K562 (cell line): ENCODE data around the gene ISM1. TPM values are rescaled to one million over a fixed set of nuclear protein-coding genes. Genes with fewer than 3 reads are reported as not detected.

Source experiments
- ATAC-seq: fragments of 200-7000 bp; cut with Tn5 transposase; 3 replicates; pipeline ENCODE4 v1.9.1; 2020; ENCODE audit warnings: moderate library complexity
- BruUV-seq: library from RNA; stranded (reverse); fragments of 400-500 nt; replicated peaks from 2 replicates; lab custom pipeline; 2021; lab: Mats Ljungman, UMichigan
- CTCF ChIA-PET: fragments of 300-600 bp; formaldehyde crosslinking; extraction: SDS; loops from one replicate; lab custom pipeline; 2021; ENCODE audit warnings: low intra/inter-chr PET ratio; lab: Yijun Ruan, JAX
- POLR2A ChIA-PET: fragments of 300-600, 350-650 bp; sonication (Branson Sonifier 250); formaldehyde crosslinking; extraction: SDS; loops from one replicate; lab custom pipeline; 2021; ENCODE audit warnings: antibody characterized with exemption, inconsistent platforms; lab: Yijun Ruan, JAX
- DNase-seq, 4 experiments: peaks; one replicate each; pipeline versions ENCODE4 v3.0.0 to v3.0.0-alpha.2; 2011 to 2018; ENCODE audit warnings: low spot score in 3 of 4, mixed read lengths in 3 of 4; ENCODE audit errors: extremely low read depth in 1 of 4
- FAIRE-seq: peaks from 2 replicates; lab custom pipeline; 2011; peaks lifted over from hg19 to GRCh38; lab: Jason Lieb, UNC
- H2AFZ ChIP-seq: 2 replicates; pipeline ENCODE4 v1.6.0; 2011; ENCODE audit warnings: low read depth, low read length, control low read depth, inconsistent platforms
- H3K27ac ChIP-seq: fragments of 200-600 bp; 3 replicates; pipeline ENCODE4 v1.8.0; 2011; ENCODE audit warnings: low read depth, mild to moderate bottlenecking, control low read depth, inconsistent platforms, low read length, moderate library complexity, mixed read lengths; ENCODE audit errors: extremely low read depth
- H3K27me3 ChIP-seq, 2 experiments: fragments of 300-600 bp in 1 of 2; 2 replicates in 1 of 2; 3 replicates in 1 of 2; pipeline versions ENCODE4 v1.6.0 to v1.8.0; 2011; ENCODE audit warnings: inconsistent platforms in 2 of 2, low read length in 2 of 2, mild to moderate bottlenecking in 1 of 2, mixed read lengths in 1 of 2, moderate library complexity in 1 of 2; ENCODE audit not compliant: control insufficient read depth in 2 of 2, insufficient read depth in 2 of 2
- H3K36me3 ChIP-seq: fragments of 300-600 bp; 3 replicates; pipeline ENCODE4 v1.8.0; 2011; ENCODE audit warnings: mild to moderate bottlenecking, low read length, inconsistent platforms; ENCODE audit not compliant: control insufficient read depth, insufficient read depth
- H3K4me1 ChIP-seq, 2 experiments: fragments of 200-600 bp in 1 of 2; replicated peaks in 1 of 2; 2 replicates in 1 of 2; 3 replicates in 1 of 2; pipeline versions ENCODE4 v1.5.1 to v1.8.0; 2011; ENCODE audit warnings: inconsistent platforms in 2 of 2, low read length in 2 of 2, mild to moderate bottlenecking in 1 of 2, mixed read lengths in 1 of 2, moderate library complexity in 1 of 2; ENCODE audit not compliant: control insufficient read depth in 2 of 2, insufficient read depth in 2 of 2
- H3K4me2 ChIP-seq: 2 replicates; pipeline ENCODE4 v1.6.1; 2011; ENCODE audit warnings: low read length, control low read depth, inconsistent platforms, mixed read lengths; ENCODE audit not compliant: insufficient read depth
- H3K4me3 ChIP-seq: fragments of 200-600 bp; sonication (generic), shearing (Covaris generic); 2 replicates; pipeline ENCODE4 v1.5.1; 2016; ENCODE audit warnings: control low read depth, inconsistent platforms
- H3K79me2 ChIP-seq: fragments of 200-600 bp; 3 replicates; pipeline ENCODE4 v1.8.0; 2011; ENCODE audit warnings: low read length, inconsistent platforms; ENCODE audit not compliant: control insufficient read depth, insufficient read depth
- H3K9ac ChIP-seq, 2 experiments: 2 replicates each; pipeline versions ENCODE4 v1.6.0 to v1.6.1; 2011; ENCODE audit warnings: low read depth in 2 of 2, low read length in 2 of 2, control low read depth in 1 of 2, inconsistent platforms in 1 of 2, mild to moderate bottlenecking in 1 of 2, mixed read lengths in 1 of 2; ENCODE audit not compliant: insufficient read depth in 1 of 2
- H3K9me1 ChIP-seq: one replicate; pipeline ENCODE4 v1.6.0; 2011; ENCODE audit warnings: inconsistent platforms, mild to moderate bottlenecking, low read length, moderate library complexity; ENCODE audit not compliant: control insufficient read depth, insufficient read depth
- H3K9me3 ChIP-seq: replicated peaks from 2 replicates; pipeline ENCODE4 v1.5.1; 2011; ENCODE audit warnings: low read depth, low read length, inconsistent platforms; ENCODE audit not compliant: control insufficient read depth, insufficient read depth
- H4K20me1 ChIP-seq: replicated peaks from 2 replicates; pipeline ENCODE4 v1.6.1; 2011; ENCODE audit warnings: low read length, inconsistent platforms, mixed read lengths; ENCODE audit not compliant: control insufficient read depth, insufficient read depth
- ARNT ChIP-seq, 2 experiments: fragments of 450-650 bp; IDR thresholded peaks; 2 replicates each; pipeline ENCODE4 v1.6.1; 2016; ENCODE audit warnings: mild to moderate bottlenecking in 1 of 2
- E2F4 ChIP-seq: sonication (generic); formaldehyde crosslinking; IDR thresholded peaks from 2 replicates; pipeline ENCODE4 v1.8.0; 2022; ENCODE audit warnings: mild to moderate bottlenecking, low read depth, missing genetic modification reagents
- FOSL1 ChIP-seq: fragments of 200-800 bp; sonication (Bioruptor generic); conservative IDR thresholded peaks from 2 replicates; pipeline ENCODE4 v1.6.1; 2016; ENCODE audit warnings: missing genetic modification characterization, missing compliant biosample characterization
- GABPB2 ChIP-seq: fragments of 250-450 bp; sonication (Bioruptor Pico); conservative IDR thresholded peaks from 2 replicates; pipeline ENCODE4 v1.5.1; 2021; ENCODE audit warnings: mild to moderate bottlenecking
- GATA2 ChIP-seq: sonication (generic); formaldehyde crosslinking; IDR thresholded peaks from 2 replicates; pipeline ENCODE4 v1.4.0; 2020; ENCODE audit warnings: mild to moderate bottlenecking, missing genetic modification reagents
- HDAC1 ChIP-seq, 2 experiments: fragments of 450-650 bp; IDR thresholded peaks; 2 replicates each; pipeline ENCODE4 v1.6.1; 2016 to 2017; ENCODE audit warnings: inconsistent platforms in 1 of 2, mild to moderate bottlenecking in 1 of 2, moderate library complexity in 1 of 2
- MAZ ChIP-seq, 2 experiments: fragments of 450-650 bp in 1 of 2; sonication (generic) in 1 of 2; formaldehyde crosslinking; IDR thresholded peaks in 1 of 2; conservative IDR thresholded peaks in 1 of 2; 2 replicates each; pipeline versions ENCODE4 v1.4.0 to v1.5.0; 2020; ENCODE audit warnings: mild to moderate bottlenecking in 1 of 2, missing genetic modification reagents in 1 of 2
- NCOR1 ChIP-seq: fragments of 450-650 bp; IDR thresholded peaks from 2 replicates; pipeline ENCODE4 v1.6.1; 2016; ENCODE audit warnings: mild to moderate bottlenecking, moderate library complexity
- NFXL1 ChIP-seq: fragments of 450-650 bp; formaldehyde crosslinking; IDR thresholded peaks from 2 replicates; pipeline ENCODE4 v1.4.0; 2021; ENCODE audit warnings: mild to moderate bottlenecking
- ZNF277 ChIP-seq: fragments of 250-450 bp; sonication (Bioruptor Pico); IDR thresholded peaks from 2 replicates; pipeline ENCODE4 v1.8.0; 2022; ENCODE audit warnings: inconsistent platforms, mild to moderate bottlenecking, moderate library complexity, borderline replicate concordance
- ZNF318 ChIP-seq, 2 experiments: fragments of 450-650 bp; IDR thresholded peaks; 2 replicates each; pipeline ENCODE4 v1.6.1; 2016; ENCODE audit warnings: mild to moderate bottlenecking in 2 of 2, borderline replicate concordance in 1 of 2, low read depth in 1 of 2, moderate library complexity in 1 of 2
- WGBS: fragments of 100-300 bp; shearing (Covaris generic); methylation state at CpG from one replicate; pipeline ENCODE4 v1.1.6; 2016; ENCODE audit warnings: low coverage, mixed read lengths; ENCODE audit not compliant: insufficient coverage; ENCODE audit errors: missing lambda C conversion rate; 5-methylcytosine and 5-hydroxymethylcytosine counted together
- in situ Hi-C: fragments of 300-500 bp; cut with MboI; formaldehyde crosslinking; loops from 4 replicates; pipeline ENCODE4 v1.15.0; 2018; ENCODE audit warnings: inconsistent platforms, mixed read lengths
- intact Hi-C: fragments of 100-400 bp; cut with micrococcal nuclease; formaldehyde crosslinking; loops from 2 replicates; pipeline ENCODE4 v1.14.2; 2022
- polyA plus RNA-seq, 8 experiments: library from polyadenylated mRNA; depleted of rRNA in 4 of 8; stranded (reverse) in 5 of 8; unstranded in 3 of 8; fragments of >200 nt; fragmentation: Nextera tagmentation in 2 of 8; fragmentation: Illumina TruSeq in 1 of 8; extraction: Ambion mirVana in 2 of 8; extraction: Trizol in 1 of 8; gene quantifications; 2 replicates each; pipeline versions ENCODE4 v1.2.1 to v1.2.3, GENCODE V29; 2011 to 2014; ENCODE audit warnings: inconsistent platforms in 1 of 8, missing spikeins in 1 of 8
- total RNA-seq, 7 experiments: library from RNA; depleted of rRNA in 6 of 7; stranded (reverse); fragments of >200 nt in 6 of 7; fragmentation: Illumina TruSeq in 2 of 7; extraction: Trizol in 2 of 7; gene quantifications; 2 replicates each; pipeline versions ENCODE4 v1.2.1 to v1.2.3, GENCODE V29; 2011 to 2021; ENCODE audit warnings: low replicate concordance in 1 of 7

ISM1 gene
- total and polyA plus RNA-seq, 9 of the 15 experiments (the other 6 are each of a cell fraction or from before 2014, with no cell fraction given): not detected

GRCh38 chr20:13174402-13174801 lies 46.7 kb upstream of the ISM1 start:
- no peaks in the 10 kb centered on the region for H3K27me3 ChIP-seq
- DNase-seq (no peak), ATAC-seq (no peak), FAIRE-seq (no peak)
- in situ Hi-C loops (no loop called here), intact Hi-C loops (no loop called here)
- no TSS peak for BruUV-seq
- no peaks in the 10 kb centered on the region for H3K9me1 ChIP-seq
- 2% methylated on average over 7 of the region's 9 CpGs for WGBS
- no peaks in the 10 kb centered on the region for H4K20me1 ChIP-seq
- H3K79me2 ChIP-seq: no peaks in the 10 kb centered on the region
- no peaks in the 10 kb centered on the region for H3K36me3 ChIP-seq
- no peaks in the 10 kb centered on the region for H3K4me1 ChIP-seq
- CTCF ChIA-PET: no interaction called here
- no peak overlapping the region for H3K4me3 ChIP-seq
- no peak overlapping the region for H3K4me2 ChIP-seq
- no peak overlapping the region for H3K9ac ChIP-seq
- no peak overlapping the region for H3K27ac ChIP-seq
- POLR2A ChIA-PET: no interaction called here
- no peaks in the 10 kb centered on the region for H3K9me3 ChIP-seq
- no peak overlapping the region for H2AFZ ChIP-seq
- TF ChIP-seq NFXL1 (CRISPR knock-in tag) (no peak), NCOR1 (no peak), GABPB2 (CRISPR knock-in tag) (no peak), ZNF277 (CRISPR knock-in tag) (no peak), E2F4 (no peak), HDAC1 (IDR thresholded peaks at IDR 0.05) (no peak), FOSL1 (tag) (no peak), MAZ (CRISPR knock-in tag; conservative IDR thresholded peaks at IDR 0.05 in 1 of 2, IDR thresholded peaks at IDR 0.05 in 1 of 2) (no peak), GATA2 (CRISPR knock-in tag) (no peak), ZNF318 (IDR thresholded peaks at IDR 0.05; ENCODE audit: borderline replicate concordance in 1 of 2, low read depth in 1 of 2) (no peak), ARNT (IDR thresholded peaks at IDR 0.05) (no peak)
